SW 1271 (cell line): ENCODE data around the gene FARS2.

Experiments
- DNase-seq, 2 experiments: peaks; one replicate each; lab custom pipeline; 2025; lab: John Stamatoyannopoulos, UW

Gene FARS2

DNA sequence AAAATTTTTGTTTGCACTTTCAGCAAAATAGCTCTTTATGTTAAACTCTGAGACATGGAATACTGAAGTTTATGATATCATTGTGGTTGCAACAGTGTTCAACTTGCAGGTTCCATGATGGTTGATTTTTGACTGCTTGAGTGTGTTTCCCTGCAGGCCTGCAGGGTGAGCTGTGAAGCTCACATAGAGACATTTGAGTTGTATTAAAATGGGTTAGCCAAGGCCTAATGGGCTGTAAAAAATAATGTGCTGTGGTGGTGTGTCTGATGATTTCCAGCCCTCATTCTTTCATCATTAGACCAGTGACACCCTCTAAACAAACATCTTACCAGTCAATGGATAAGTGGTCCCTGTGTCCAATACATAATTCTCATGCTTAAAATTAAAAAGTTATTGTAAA, 321.4 kb downstream of the FARS2 start:
- no peak for DNase-seq

DNA sequence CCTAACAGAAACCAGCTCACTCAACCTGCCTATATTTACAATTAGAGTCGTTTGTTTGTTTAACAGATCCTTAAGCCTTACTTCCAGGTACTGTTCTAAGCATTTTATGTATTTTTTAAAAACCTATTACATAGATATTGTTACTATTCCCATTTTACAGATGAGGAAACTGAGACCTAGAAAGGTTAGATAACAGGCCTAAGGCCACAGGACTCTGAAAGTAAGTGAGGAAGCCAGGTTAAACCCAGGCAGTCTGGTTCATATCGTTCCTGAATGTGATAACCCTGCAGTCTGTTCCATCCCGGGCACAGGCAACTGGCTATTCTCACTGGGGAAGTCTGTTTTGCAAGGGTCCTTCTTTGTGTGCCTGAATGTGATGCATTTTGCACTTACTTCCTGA, 322.2 kb downstream of the FARS2 start:
- DNase-seq: no peak

- no peak for DNase-seq
These were observed 322.8 kb downstream of the FARS2 start for GRCh38 chr6:5584078-5584482.

DNA sequence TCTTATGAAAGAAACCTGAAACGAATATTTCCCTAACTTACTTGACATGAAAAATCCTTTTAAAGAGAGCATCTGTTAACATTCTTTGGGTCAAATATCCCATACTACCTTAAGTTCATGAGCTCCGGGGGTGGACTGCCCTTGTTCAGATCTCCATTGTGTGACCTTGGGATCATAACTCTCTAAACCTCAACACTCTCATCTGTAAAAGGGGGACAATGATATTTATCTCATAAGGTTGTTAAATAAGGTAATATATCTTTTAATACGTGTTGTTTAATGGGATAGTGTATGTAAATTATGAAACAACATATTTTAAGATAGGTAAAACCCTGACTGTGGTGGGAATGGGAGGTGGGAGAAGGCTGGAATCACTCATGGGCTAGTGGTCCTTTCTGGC, 326.3 kb downstream of the FARS2 start:
- no peak for DNase-seq

DNA sequence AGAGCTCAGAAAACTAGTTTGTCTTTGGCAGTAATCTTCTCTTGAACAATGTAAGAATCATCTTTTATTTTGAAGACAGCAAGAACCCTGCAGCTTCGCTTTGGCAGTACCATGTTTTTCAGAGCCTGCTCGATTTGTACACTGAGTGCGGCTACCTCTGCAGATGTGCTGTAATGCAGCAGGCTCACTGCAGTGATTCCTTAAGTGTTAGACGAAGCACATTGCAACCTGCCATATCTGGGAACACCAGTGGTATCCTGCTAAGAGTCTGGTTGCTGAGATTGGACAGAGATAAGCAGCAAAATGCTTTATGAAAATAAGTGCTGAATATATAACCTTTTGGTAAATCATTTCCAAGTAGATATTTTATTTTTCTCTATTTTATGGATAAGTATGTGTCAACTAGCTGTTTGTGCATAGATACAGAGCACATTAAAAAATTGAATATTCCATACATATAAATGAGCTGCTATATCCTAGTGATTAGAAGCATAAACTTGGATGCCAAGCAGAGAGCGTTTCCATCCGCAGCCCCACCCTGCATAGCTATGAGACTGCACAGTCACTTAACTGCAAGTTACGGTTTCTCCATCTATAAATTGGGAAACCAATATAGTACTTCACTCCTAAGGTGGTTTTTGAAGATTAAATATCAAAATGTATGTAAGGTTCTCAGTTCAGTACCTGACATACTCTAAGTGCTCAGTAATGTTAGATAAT, 328.3 kb downstream of the FARS2 start:
- no peak for DNase-seq

- no peak for DNase-seq
These were observed 328.9 kb downstream of the FARS2 start for GRCh38 chr6:5590187-5590586.

DNA sequence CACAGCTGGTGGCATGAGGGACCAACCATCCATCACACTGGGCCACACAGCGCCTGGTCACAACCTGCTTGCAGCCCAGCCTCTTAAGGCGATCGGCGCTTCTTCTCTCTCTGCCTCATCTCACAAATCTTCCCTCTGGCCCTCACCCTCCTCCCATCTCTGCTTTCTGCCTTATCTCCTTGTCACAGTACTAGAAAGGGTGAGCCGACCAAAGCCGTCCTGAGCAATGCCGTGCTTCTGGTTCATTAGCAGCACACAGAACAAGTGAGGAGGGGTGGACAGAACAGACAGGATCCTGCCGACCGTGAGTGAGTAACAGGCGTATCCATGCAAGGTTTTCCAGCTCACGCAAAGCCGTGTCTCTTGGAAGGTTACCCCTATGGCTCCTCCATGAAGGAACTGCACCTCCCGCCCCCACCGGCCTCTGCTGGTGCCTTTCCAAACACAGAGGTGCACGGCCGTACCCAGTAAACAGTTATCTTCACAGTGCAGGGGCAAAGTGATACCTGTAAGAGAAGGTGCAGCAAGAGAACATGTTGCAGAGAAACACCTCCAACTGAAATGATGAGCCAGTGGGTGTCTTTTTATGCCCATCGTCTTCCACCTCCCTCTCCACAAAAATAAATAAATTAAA, 331.7 kb downstream of the FARS2 start:
- DNase-seq: no peak

DNA sequence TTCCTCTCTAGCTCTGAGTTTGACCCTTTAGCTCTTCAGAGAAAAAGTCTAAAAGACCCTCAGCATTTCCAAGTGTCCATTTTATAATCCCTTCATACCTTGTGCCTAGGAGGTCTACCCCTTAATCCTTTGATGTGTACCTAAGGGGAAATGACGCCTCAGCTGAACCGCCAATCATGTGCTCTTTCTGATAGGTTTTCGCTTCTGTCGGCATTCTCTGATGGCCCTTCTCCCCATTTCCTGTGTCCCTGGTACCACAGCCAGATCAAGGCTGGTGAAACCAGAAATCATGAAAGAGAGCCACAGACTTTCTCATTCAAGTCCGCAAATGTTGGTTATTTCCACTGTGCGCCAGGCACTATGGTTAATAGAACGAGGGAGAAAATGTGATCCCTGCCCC, 333.9 kb downstream of the FARS2 start:
- no peak for DNase-seq

GRCh38 chr6:5597413-5597812, 336.1 kb downstream of the FARS2 start:
- no peak for DNase-seq

DNA sequence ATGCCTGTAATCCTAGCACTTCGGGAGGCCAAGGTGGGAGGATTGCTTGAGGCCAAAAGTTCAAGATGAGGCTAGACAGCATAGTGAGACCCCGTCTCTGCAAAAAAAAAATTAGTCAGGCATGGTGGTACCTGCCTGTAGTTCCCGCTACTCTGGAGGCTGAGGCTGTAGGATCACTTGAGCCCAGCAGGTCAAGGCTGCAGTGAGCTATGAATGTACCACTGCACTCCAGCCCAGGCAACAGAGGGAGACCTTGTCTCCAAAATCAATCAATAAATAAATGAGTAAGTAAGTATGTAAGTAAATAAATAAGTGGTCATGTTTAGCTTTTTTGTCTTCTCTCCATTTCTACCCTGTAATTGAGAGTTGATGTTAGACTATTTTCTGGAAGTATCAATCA, 336.8 kb downstream of the FARS2 start:
- no peak for DNase-seq

DNA sequence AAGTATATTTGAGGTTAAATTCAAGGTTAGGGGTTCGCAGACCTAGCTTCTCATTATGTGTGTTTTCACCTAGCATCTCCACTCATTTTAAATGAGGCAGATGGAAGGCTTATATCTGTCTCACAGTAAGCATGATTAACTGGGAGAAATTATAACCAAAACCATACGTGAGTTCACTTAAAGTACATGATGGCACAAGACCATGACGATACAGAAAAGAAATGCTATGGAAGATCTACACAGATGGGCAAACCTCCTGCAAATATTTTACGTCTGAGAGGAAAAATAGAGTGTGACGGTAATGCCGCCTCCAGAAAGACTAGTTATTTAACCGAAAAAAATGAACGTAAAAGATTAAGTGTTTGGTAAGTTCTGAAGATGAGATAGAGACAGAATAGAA, 337.8 kb downstream of the FARS2 start:
- DNase-seq: no peak

GRCh38 chr6:5605937-5606336, 344.6 kb downstream of the FARS2 start:
- DNase-seq: no peak

GRCh38 chr6:5606546-5606945, 345.2 kb downstream of the FARS2 start:
- no peak for DNase-seq

DNA sequence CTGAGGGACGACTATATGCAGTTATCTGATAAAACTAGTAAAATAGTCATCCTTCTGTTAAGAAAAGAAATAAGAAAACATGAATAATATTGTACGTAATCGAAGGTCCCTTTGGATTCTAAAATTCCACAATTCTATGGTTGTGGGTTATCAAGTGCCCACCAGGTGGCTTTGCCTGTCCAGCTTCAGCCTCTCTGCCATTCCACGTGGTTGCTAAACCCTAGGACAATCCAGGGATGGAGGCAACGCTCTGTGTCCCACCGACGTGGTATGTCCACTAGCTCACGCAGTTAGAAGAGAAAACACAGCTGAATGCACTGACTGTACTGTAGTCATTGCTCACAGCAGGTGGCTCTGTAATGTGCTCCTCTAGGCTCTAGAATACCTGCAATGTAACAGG, 349.3 kb downstream of the FARS2 start:
- DNase-seq: no peak

GRCh38 chr6:5617179-5617578, 355.9 kb downstream of the FARS2 start:
- DNase-seq: no peak

- no peak for DNase-seq
These were observed 357.9 kb downstream of the FARS2 start for GRCh38 chr6:5619249-5619648.

GRCh38 chr6:5622276-5623005, 361.1 kb downstream of the FARS2 start:
- DNase-seq: no peak

DNA sequence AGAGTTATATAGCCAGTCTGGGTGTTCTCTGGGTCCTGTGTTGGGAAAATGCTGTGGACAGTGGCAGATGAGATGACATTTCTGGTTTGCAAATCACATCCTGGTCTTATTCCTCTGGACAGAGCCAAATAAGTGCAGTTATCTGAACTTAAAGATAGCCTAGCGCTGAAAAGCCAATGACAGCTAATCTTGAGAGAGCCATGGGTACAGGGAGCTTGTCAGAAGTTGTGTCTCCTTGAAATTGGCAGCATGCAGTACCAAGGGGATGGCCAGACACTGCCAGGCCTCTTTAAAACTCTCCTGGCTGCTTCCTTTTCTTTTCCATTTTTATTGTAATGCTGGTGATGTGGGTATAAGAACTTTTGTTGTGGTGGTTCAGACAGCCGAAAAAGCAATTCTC, 362.5 kb downstream of the FARS2 start:
- DNase-seq: no peak

- no peak for DNase-seq
These were observed 362.9 kb downstream of the FARS2 start for GRCh38 chr6:5624256-5624655.

DNA sequence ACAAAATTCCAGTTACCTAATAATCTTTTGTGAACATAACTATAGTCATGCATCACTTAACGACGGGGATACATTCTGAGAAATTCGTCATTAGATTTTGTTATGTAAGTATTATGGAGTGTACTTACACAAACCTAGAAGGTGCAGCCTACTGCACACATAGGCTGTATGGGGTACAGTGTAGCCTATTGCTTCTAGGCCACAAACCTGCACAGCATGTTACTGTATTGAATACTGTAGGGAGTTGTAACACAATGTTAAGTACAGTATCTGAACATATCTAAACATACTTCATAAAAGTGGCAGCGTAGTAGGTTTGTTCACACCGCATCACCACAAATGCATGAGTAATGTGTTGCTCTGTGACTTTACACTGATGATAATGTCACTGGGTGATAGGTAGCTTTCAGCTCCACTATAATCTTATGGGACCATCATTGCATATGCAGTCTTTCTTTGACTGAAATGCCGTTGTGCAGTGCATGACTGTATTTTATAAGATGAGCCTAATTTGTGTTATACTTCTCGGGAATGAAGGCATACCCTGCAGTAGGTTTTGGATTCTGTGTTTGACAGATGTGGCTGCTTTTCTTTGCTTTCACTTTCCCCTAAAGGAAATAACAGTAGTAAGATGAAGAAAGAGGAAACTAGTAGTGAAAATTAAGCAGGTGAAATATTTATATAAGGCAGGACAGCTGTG, 365.6 kb downstream of the FARS2 start:
- DNase-seq: no peak

DNA sequence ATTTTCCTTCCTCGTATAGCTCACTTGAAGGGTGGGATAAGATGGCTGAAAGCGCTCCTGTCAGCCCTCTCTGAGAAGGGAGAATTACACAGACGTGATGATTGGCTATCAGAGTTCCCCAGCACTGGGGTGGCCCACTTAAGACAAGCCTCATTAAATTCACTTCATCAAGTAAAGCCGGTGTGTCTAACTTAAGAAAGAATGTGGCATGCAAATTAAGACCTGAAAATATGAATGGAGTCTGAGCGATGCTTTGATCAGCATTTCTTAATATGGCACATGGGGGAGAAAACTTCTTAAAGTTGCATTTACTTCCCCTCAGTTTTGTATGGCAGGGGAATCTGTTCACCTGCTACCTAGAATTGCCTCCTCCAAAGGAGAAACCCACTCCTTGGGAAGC, 369.3 kb downstream of the FARS2 start:
- no peak for DNase-seq

DNA sequence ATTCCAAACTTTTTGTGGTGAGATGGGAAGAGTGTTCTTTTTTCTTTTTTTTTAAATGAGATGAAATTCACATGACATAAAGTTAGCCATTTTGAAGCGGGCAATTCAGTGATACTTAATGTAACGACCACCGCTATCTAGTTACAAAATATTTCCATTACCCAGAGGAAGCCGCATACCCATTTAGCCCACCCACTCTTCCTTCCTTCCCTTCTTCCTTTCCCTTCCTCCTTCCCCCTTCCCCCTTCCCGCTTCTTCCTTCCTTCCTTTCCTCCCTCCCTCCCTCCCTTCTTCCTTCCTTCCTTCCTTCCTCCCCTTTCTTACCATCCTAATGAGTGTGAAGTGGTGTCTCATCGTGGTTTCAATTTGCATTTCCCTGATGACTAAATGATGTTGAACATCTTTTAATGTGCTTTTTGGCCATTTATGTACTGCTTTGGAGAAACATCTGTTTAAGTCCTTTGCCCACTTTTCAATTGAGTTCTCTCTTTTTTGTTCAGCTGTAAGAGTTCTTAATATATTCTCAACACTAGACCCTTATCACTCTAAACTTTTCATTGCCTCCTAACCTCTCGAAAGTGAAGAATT, 371.1 kb downstream of the FARS2 start:
- DNase-seq: no peak
